GM19025 (cell line): ENCODE results near the gene CMC4.

ENCODE experiments used
- ATAC-seq: cut with Tn5 transposase; IDR thresholded peaks from one replicate; pipeline ENCODE4 v1.9.1; 2021; ENCODE audit warnings: mild to moderate bottlenecking, low read depth, moderate library complexity; ENCODE audit not compliant: unreplicated experiment

Gene CMC4

GRCh38 chrX:155070975-155071693 lies at the start of gene CMC4, which contains the start of the genes BRCC3 and MTCP1:
Gene CMC4, minus strand, starts transcription at chrX:155071136. Its CDS starts 7,113 bp downstream, at chrX:155064023.
Gene BRCC3, plus strand, starts transcription at chrX:155071508. Its CDS starts 20 bp downstream, at chrX:155071528.
Gene MTCP1, minus strand, starts transcription at chrX:155071136. Its CDS starts 5,126 bp downstream, at chrX:155066010.
- ATAC-seq, result peak; percentile 85

GRCh38 chrX:155115174-155115819 lies 44.4 kb upstream of the CMC4 start:
- ATAC-seq, result no peak

GRCh38 chrX:155113097-155113496 lies 42.2 kb upstream of the CMC4 start:
- ATAC-seq, result no peak

- ATAC-seq, result no peak
These were observed 41.2 kb upstream of the CMC4 start for GRCh38 chrX:155112171-155112570.

GRCh38 chrX:155108427-155108826 lies 37.5 kb upstream of the CMC4 start:
- no peak for ATAC-seq

GRCh38 chrX:155105919-155106318 lies 35.0 kb upstream of the CMC4 start:
- no peak for ATAC-seq

GRCh38 chrX:155094468-155095061 lies 23.6 kb upstream of the CMC4 start:
- ATAC-seq, result no peak

- no peak for ATAC-seq
These were observed 16.2 kb upstream of the CMC4 start for GRCh38 chrX:155086961-155087735.

- no peak for ATAC-seq
These were observed 15.4 kb upstream of the CMC4 start for GRCh38 chrX:155086202-155086840.

GRCh38 chrX:155071694-155072280 lies 851 bp upstream of the CMC4 start:
- ATAC-seq, result no peak

GRCh38 chrX:155070663-155070974 lies 317 bp downstream of the CMC4 start:
- peak; percentile 18 for ATAC-seq

GRCh38 chrX:155070038-155070437 lies 898 bp downstream of the CMC4 start:
- no peak for ATAC-seq

- ATAC-seq, result no peak
These were observed 1.5 kb downstream of the CMC4 start for GRCh38 chrX:155069414-155069813.

GRCh38 chrX:155068165-155068564 lies 2.8 kb downstream of the CMC4 start:
- ATAC-seq, result no peak

- ATAC-seq, result no peak
These were observed 5.8 kb downstream of the CMC4 start for GRCh38 chrX:155065035-155065734.

- ATAC-seq, result no peak
These were observed 9.2 kb downstream of the CMC4 start for GRCh38 chrX:155061760-155062159.

GRCh38 chrX:155056877-155057792 lies 13.8 kb downstream of the CMC4 start:
- ATAC-seq, result peak; percentile 81

- ATAC-seq, result no peak
These were observed 14.5 kb downstream of the CMC4 start for GRCh38 chrX:155056471-155056870.
